Measurements from ENCODE around the gene DDI1.

The DDI1 gene

DNA sequence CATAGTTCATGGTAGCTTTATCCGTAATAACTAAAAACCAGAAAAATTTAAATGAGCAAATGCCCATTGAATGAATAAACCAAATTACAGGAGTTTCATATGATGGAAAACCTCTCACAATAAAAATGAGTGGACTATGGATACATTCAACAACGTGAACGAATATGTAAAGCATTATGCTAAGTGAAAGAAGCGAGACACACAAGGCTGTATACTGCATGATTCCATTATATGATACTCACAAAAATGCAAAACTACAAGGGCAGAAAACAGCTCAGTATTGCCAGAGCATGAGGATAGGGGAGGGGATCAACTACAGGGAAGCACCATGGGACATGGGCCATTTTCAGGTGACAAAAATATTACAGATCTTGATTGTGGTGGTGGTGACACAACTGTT, 22.2 kb downstream of the DDI1 start:
- H3K4me3 ChIP-seq (ENCODE audit: low read depth, low read length), result no peak overlapping the region
- TF ChIP-seq, protein P1, sequence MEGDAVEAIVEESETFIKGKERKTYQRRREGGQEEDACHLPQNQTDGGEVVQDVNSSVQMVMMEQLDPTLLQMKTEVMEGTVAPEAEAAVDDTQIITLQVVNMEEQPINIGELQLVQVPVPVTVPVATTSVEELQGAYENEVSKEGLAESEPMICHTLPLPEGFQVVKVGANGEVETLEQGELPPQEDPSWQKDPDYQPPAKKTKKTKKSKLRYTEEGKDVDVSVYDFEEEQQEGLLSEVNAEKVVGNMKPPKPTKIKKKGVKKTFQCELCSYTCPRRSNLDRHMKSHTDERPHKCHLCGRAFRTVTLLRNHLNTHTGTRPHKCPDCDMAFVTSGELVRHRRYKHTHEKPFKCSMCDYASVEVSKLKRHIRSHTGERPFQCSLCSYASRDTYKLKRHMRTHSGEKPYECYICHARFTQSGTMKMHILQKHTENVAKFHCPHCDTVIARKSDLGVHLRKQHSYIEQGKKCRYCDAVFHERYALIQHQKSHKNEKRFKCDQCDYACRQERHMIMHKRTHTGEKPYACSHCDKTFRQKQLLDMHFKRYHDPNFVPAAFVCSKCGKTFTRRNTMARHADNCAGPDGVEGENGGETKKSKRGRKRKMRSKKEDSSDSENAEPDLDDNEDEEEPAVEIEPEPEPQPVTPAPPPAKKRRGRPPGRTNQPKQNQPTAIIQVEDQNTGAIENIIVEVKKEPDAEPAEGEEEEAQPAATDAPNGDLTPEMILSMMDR (IDR thresholded peaks at IDR 0.05; ENCODE audit: control insufficient read depth, extremely low read depth, insufficient read depth), result no peak
- DNase-seq (ENCODE audit: low read depth), result no peak

DNA sequence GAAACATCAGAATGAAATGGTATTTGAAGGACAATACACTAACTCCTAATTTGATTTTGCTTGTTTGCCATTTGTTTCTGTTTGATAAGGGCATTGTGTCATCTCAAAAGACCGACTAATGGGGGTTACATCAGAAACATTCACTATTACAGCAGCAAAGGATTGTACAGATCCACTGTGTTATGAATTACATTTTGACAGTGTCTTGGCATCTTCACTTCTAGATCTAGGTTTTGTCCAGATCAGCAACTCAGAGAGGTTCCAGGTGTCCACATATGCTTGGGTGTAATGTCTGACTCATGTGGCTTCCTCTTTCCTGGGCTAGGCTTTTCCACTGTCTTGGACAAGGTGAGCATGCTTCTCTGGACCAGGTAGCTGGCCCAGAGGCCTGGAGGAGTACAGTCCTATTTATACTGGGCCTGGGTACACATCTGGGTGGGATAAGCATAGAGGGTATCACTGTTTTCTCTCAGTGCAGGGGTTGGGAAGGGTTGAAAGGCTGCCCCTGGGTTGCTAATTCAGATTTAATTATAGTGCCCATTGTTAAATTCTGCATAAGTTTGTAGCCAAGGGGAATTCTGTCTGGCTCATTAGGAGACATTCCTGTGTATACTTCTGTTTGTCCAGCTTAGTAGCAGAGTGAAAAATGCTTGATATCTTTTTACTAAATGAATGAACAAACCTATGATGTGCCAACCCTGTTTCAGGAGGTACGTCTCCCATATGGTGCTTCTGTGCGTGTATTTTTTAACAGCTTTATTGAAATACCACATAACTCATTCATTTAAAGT, 23.8 kb downstream of the DDI1 start:
- no peak for DNase-seq (ENCODE audit: low read depth)
- no peak overlapping the region for H3K4me3 ChIP-seq (ENCODE audit: low read depth, low read length)
- TF ChIP-seq, protein P1 (IDR thresholded peaks at IDR 0.05; ENCODE audit: control insufficient read depth, extremely low read depth, insufficient read depth), result no peak

DNA sequence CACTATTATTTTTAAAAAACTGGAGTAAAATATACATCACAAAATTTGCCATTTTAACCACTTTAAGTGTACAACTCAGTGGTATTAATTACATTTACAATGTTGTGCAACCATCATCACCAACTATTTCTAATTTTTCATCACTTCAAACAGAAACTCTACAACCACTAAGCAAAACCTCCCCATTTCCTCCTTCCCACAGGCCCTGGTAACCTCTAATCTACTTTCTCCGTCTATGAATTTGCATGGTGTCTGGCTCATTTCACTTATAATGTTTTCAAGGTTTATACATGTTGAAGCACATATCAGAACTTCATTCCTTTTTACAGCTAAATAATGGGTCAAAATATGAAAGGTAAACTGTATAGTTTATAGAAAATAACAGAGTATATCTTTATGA, 24.4 kb downstream of the DDI1 start:
- H3K4me3 ChIP-seq (ENCODE audit: low read depth, low read length), result no peak overlapping the region
- TF ChIP-seq, protein P1 (IDR thresholded peaks at IDR 0.05; ENCODE audit: control insufficient read depth, extremely low read depth, insufficient read depth), result no peak
- no peak for DNase-seq (ENCODE audit: low read depth)

DNA sequence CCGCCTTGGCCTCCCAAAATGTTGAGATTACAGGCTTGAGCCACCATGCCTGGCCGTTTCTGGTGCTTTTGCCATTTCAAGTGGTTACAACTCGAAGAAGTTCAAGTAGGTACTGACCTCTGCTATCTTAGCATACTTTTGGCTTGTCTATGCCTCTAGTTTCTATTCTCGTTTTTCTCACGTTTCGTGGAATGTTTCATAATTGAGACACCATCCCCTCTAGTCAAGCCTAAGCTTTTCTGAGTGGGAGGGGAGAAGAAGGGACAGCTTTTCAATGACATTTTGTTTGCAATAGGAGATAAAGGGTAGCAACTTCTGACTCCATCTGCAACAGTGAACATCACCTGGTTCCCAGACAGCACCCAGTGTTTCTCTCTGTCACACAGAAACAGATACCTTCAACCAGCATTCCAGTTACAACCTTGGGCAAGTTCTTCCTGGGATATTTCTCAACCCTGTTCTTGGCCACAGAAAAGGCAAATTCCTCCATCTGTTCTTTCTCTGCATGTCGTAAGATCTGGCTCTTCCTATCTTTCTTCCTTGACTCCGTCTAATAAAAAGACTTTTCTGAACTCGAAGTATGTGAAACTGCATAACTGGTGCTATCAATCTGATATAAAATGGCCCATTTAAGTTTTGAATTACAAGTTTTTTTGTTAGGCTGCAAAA, 25.5 kb downstream of the DDI1 start:
- H3K4me3 ChIP-seq (ENCODE audit: low read depth, low read length), result no peak overlapping the region

DNA sequence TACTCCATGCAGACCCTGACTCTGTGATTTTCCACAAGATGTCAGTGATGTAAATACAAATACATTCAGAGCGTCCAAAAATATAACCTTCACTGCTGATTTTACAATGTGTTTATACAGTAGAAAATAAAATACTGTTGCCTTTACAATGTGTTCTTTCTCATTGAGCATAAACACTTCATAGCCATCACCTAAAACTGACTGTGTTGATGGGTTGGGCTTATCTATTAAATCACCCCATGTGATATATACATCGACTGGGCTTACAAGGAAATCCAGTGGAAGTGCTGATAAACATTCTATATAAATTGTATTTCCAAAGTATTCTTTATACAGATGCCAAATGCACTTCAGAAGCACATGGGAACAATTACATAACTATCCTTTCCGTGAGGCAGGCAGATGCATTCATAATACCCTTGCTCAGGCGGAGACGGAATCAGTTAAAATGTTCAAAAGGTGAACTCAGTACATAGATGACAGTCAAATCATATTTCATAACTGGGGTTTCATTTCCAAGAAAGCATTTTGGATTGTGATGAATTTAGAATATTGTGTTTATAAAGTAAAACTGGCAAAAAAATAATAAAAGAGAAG, 27.7 kb downstream of the DDI1 start:
- H3K4me3 ChIP-seq (ENCODE audit: low read depth, low read length), result no peak overlapping the region
- no peak for DNase-seq (ENCODE audit: low read depth)
- TF ChIP-seq, protein P1 (IDR thresholded peaks at IDR 0.05; ENCODE audit: control insufficient read depth, extremely low read depth, insufficient read depth), result no peak

More for the DNA sequence above, 25.5 kb downstream of the DDI1 start:
- no peak for DNase-seq (ENCODE audit: low read depth)
- TF ChIP-seq, protein P1 (IDR thresholded peaks at IDR 0.05; ENCODE audit: control insufficient read depth, extremely low read depth, insufficient read depth), result no peak

DNA sequence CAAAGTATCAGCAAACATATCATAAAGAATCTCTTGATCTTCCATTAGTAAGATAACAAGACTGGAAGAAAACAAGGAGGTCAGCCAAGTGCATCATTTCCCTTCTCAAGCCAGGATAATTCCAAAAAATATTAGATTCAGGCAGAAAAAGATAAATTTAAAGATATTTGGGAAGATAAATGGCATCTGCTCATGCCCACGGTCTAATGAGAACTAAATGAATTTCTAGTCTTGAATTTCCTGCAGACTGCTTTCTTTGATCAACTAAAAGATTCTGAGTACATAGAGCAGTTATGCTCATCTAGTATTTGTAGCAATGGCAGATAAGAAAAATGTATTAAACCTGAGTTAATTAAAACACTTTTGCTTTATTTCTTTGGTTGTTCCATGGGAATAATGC, 31.1 kb downstream of the DDI1 start:
- no peak overlapping the region for H3K4me3 ChIP-seq (ENCODE audit: low read depth, low read length)
- TF ChIP-seq, protein P1 (IDR thresholded peaks at IDR 0.05; ENCODE audit: control insufficient read depth, extremely low read depth, insufficient read depth), result no peak
- DNase-seq (ENCODE audit: low read depth), result no peak

Data from LNCaP clone FGC (cell line).